Measurements from ENCODE around the gene PGAP3.

PGAP3 gene

DNA sequence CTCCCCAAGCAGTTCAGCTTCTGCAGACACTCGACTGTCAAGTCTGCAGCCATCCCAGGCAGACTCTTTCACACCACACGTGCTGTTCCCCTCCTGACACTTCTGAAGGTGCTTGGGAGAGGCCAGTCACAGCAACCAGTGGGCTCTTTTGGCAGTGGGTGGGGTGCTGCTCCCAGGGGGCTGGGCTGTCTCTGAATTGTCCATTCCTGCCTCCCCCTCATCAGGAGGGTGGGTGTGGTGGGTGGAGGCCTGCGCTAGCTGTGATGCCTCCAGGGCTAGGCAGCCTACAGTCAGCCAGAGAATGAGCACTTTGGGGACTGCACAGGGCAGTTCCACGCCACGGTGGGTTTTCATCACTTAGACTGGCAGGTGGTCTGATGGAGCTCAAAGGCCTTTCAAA is 40.6 kb downstream of the PGAP3 start:
- Histone ChIP-seq H3K9me3 (ENCODE audit: control insufficient read depth, insufficient read depth, low read depth, low read length) (no peaks in the 10 kb centered on the region), H3K4me1 (ENCODE audit: control insufficient read depth, insufficient read depth, low read length) (peaks cover 12% of the 10 kb centered on the region), H3K36me3 (ENCODE audit: control insufficient read depth in 2 of 2, insufficient read depth in 1 of 2, low read length in 2 of 2) (no peaks in the 10 kb centered on the region), H3K4me3 (ENCODE audit: low read depth, low read length) (no peak overlapping the region), H3K27ac (ENCODE audit: extremely low read depth, low read depth, low read length) (no peak overlapping the region)
- TF ChIP-seq ZNF10 (tag by site-specific recombination; IDR thresholded peaks at IDR 0.05): no peak
- TF ChIP-seq ZNF423 (tag by site-specific recombination; IDR thresholded peaks at IDR 0.05): no peak
- TF ChIP-seq ZNF658 (tag by site-specific recombination; IDR thresholded peaks at IDR 0.05): no peak
- TF ChIP-seq, protein P1, sequence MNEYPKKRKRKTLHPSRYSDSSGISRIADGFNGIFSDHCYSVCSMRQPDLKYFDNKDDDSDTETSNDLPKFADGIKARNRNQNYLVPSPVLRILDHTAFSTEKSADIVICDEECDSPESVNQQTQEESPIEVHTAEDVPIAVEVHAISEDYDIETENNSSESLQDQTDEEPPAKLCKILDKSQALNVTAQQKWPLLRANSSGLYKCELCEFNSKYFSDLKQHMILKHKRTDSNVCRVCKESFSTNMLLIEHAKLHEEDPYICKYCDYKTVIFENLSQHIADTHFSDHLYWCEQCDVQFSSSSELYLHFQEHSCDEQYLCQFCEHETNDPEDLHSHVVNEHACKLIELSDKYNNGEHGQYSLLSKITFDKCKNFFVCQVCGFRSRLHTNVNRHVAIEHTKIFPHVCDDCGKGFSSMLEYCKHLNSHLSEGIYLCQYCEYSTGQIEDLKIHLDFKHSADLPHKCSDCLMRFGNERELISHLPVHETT (tag by site-specific recombination; IDR thresholded peaks at IDR 0.05): no peak
- no peak for TF ChIP-seq YY2 (tag by site-specific recombination; IDR thresholded peaks at IDR 0.05)
- peak; percentile 86 for TF ChIP-seq ZFHX2 (tag by site-specific recombination; conservative IDR thresholded peaks at IDR 0.05)
- TF ChIP-seq, protein P2, sequence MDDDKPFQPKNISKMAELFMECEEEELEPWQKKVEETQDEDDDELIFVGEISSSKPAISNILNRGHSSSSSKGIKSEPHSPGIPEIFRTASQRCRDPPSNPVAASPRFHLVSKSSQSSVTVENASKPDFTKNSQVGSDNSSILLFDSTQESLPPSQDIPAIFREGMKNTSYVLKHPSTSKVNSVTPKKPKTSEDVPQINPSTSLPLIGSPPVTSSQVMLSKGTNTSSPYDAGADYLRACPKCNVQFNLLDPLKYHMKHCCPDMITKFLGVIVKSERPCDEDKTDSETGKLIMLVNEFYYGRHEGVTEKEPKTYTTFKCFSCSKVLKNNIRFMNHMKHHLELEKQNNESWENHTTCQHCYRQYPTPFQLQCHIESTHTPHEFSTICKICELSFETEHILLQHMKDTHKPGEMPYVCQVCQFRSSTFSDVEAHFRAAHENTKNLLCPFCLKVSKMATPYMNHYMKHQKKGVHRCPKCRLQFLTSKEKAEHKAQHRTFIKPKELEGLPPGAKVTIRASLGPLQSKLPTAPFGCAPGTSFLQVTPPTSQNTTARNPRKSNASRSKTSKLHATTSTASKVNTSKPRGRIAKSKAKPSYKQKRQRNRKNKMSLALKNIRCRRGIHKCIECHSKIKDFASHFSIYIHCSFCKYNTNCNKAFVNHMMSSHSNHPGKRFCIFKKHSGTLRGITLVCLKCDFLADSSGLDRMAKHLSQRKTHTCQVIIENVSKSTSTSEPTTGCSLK (tag by site-specific recombination; IDR thresholded peaks at IDR 0.05): no peak
- no peak for TF ChIP-seq ZNF214 (tag by site-specific recombination; IDR thresholded peaks at IDR 0.05; ENCODE audit: borderline replicate concordance)
- no peak for TF ChIP-seq ZNF670 (tag by site-specific recombination; IDR thresholded peaks at IDR 0.05; ENCODE audit: low read depth)
- TF ChIP-seq, protein P3, sequence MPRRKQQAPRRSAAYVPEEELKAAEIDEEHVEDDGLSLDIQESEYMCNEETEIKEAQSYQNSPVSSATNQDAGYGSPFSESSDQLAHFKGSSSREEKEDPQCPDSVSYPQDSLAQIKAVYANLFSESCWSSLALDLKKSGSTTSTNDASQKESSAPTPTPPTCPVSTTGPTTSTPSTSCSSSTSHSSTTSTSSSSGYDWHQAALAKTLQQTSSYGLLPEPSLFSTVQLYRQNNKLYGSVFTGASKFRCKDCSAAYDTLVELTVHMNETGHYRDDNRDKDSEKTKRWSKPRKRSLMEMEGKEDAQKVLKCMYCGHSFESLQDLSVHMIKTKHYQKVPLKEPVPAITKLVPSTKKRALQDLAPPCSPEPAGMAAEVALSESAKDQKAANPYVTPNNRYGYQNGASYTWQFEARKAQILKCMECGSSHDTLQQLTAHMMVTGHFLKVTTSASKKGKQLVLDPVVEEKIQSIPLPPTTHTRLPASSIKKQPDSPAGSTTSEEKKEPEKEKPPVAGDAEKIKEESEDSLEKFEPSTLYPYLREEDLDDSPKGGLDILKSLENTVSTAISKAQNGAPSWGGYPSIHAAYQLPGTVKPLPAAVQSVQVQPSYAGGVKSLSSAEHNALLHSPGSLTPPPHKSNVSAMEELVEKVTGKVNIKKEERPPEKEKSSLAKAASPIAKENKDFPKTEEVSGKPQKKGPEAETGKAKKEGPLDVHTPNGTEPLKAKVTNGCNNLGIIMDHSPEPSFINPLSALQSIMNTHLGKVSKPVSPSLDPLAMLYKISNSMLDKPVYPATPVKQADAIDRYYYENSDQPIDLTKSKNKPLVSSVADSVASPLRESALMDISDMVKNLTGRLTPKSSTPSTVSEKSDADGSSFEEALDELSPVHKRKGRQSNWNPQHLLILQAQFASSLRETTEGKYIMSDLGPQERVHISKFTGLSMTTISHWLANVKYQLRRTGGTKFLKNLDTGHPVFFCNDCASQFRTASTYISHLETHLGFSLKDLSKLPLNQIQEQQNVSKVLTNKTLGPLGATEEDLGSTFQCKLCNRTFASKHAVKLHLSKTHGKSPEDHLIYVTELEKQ (tag by site-specific recombination; IDR thresholded peaks at IDR 0.05; ENCODE audit: borderline replicate concordance): no peak
- no peak for TF ChIP-seq ZNF239 (tag by site-specific recombination; IDR thresholded peaks at IDR 0.05)
- no peak for TF ChIP-seq ZNF660 (tag by site-specific recombination; IDR thresholded peaks at IDR 0.05)
- TF ChIP-seq OVOL3 (tag by site-specific recombination; IDR thresholded peaks at IDR 0.05): no peak
- TF ChIP-seq, protein P4, sequence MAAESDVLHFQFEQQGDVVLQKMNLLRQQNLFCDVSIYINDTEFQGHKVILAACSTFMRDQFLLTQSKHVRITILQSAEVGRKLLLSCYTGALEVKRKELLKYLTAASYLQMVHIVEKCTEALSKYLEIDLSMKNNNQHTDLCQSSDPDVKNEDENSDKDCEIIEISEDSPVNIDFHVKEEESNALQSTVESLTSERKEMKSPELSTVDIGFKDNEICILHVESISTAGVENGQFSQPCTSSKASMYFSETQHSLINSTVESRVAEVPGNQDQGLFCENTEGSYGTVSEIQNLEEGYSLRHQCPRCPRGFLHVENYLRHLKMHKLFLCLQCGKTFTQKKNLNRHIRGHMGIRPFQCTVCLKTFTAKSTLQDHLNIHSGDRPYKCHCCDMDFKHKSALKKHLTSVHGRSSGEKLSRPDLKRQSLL (tag by site-specific recombination; IDR thresholded peaks at IDR 0.05): no peak
- peak; percentile 93 for TF ChIP-seq EGR2 (tag by site-specific recombination; IDR thresholded peaks at IDR 0.05; ENCODE audit: low read depth)
- no peak for TF ChIP-seq ZNF791 (tag by site-specific recombination; IDR thresholded peaks at IDR 0.05)
- TF ChIP-seq, protein P5, sequence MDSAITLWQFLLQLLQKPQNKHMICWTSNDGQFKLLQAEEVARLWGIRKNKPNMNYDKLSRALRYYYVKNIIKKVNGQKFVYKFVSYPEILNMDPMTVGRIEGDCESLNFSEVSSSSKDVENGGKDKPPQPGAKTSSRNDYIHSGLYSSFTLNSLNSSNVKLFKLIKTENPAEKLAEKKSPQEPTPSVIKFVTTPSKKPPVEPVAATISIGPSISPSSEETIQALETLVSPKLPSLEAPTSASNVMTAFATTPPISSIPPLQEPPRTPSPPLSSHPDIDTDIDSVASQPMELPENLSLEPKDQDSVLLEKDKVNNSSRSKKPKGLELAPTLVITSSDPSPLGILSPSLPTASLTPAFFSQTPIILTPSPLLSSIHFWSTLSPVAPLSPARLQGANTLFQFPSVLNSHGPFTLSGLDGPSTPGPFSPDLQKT (IDR thresholded peaks at IDR 0.05; ENCODE audit: borderline replicate concordance, low read depth, low read length): no peak
- TF ChIP-seq ZNF248 (tag by site-specific recombination; IDR thresholded peaks at IDR 0.05): no peak
- no peak for TF ChIP-seq ZNF48 (tag by site-specific recombination; IDR thresholded peaks at IDR 0.05)
- TF ChIP-seq, protein P6, sequence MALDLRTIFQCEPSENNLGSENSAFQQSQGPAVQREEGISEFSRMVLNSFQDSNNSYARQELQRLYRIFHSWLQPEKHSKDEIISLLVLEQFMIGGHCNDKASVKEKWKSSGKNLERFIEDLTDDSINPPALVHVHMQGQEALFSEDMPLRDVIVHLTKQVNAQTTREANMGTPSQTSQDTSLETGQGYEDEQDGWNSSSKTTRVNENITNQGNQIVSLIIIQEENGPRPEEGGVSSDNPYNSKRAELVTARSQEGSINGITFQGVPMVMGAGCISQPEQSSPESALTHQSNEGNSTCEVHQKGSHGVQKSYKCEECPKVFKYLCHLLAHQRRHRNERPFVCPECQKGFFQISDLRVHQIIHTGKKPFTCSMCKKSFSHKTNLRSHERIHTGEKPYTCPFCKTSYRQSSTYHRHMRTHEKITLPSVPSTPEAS (tag by site-specific recombination; IDR thresholded peaks at IDR 0.05): no peak
- TF ChIP-seq ZNF792 (tag by site-specific recombination; IDR thresholded peaks at IDR 0.05): no peak
- TF ChIP-seq ZNF626 (tag by site-specific recombination; IDR thresholded peaks at IDR 0.05): no peak
- no peak for TF ChIP-seq ZNF37A (tag by site-specific recombination; IDR thresholded peaks at IDR 0.05)
- peak; percentile 99 for TF ChIP-seq KLF1 (tag by site-specific recombination; IDR thresholded peaks at IDR 0.05)
- POLR2A ChIA-PET: no interaction called here
- CTCF ChIA-PET: interaction anchor here (0.5 to 11.9 kb wide), 4 partner anchors 14 to 275 kb away, joined by 3 to 220 read pairs (median 62); partner anchors contain the start of genes PNMT, PPP1R1B and TCAP

Data from HEK293 (cell line).